Smooth muscle cell (in vitro differentiated cells): Measurements from ENCODE around the gene PPWD1. TPM values are rescaled to one million over a fixed set of nuclear protein-coding genes. Genes with fewer than 3 reads are reported as not detected.
"Not testable (repeated sequence)": the region's sequence is repeated elsewhere in the genome, so short reads cannot be mapped to it uniquely, and the experiment has no call there.

Experiments used
- DNase-seq: peaks from one replicate; lab custom pipeline; 2025; ENCODE audit not compliant: unreplicated experiment; lab: John Stamatoyannopoulos, UW
- H2AFZ ChIP-seq: fragments of 200-600 bp; sonication (generic); 2 replicates; pipeline ENCODE4 v1.6.0; 2016; ENCODE audit warnings: antibody characterized with exemption, low read depth, mild to moderate bottlenecking
- H3F3A ChIP-seq: fragments of 200-600 bp; sonication (generic); 2 replicates; pipeline ENCODE4 v1.6.0; 2017; ENCODE audit warnings: antibody characterized with exemption, low read depth
- H3K27ac ChIP-seq: fragments of 200-600 bp; sonication (generic); 2 replicates; pipeline ENCODE4 v1.5.1; 2016; ENCODE audit warnings: low read depth, mild to moderate bottlenecking
- H3K27me3 ChIP-seq: fragments of 200-600 bp; sonication (generic); 2 replicates; pipeline ENCODE4 v1.6.1; 2016; ENCODE audit warnings: low read depth, mild to moderate bottlenecking
- H3K36me3 ChIP-seq: fragments of 200-600 bp; sonication (generic); 2 replicates; pipeline ENCODE4 v1.5.1; 2016; ENCODE audit warnings: low read depth
- H3K4me1 ChIP-seq: fragments of 200-600 bp; sonication (generic); 2 replicates; pipeline ENCODE4 v1.5.1; 2016; ENCODE audit warnings: low read depth
- H3K4me2 ChIP-seq: fragments of 200-600 bp; sonication (generic); 2 replicates; pipeline ENCODE4 v1.6.0; 2016; ENCODE audit warnings: mild to moderate bottlenecking
- H3K4me3 ChIP-seq: fragments of 200-600 bp; sonication (generic); 2 replicates; pipeline ENCODE4 v1.5.1; 2016; ENCODE audit warnings: mild to moderate bottlenecking
- H3K79me2 ChIP-seq: fragments of 200-600 bp; sonication (generic); 2 replicates; pipeline ENCODE4 v1.6.0; 2016; ENCODE audit warnings: low read depth, mild to moderate bottlenecking
- H3K9ac ChIP-seq: fragments of 200-600 bp; sonication (generic); 2 replicates; pipeline ENCODE4 v1.6.0; 2016; ENCODE audit warnings: low read depth
- H3K9me3 ChIP-seq: fragments of 200-600 bp; sonication (generic); replicated peaks from 2 replicates; pipeline ENCODE4 v1.5.1; 2016; ENCODE audit warnings: low read depth
- H4K20me1 ChIP-seq: fragments of 200-600 bp; sonication (generic); 2 replicates; pipeline ENCODE4 v1.6.0; 2016; ENCODE audit warnings: low read depth
- CTCF ChIP-seq: fragments of 200-600 bp; sonication (generic); IDR thresholded peaks from 2 replicates; pipeline ENCODE4 v1.5.1; 2017; ENCODE audit warnings: borderline replicate concordance, mild to moderate bottlenecking, antibody characterized with exemption; ENCODE audit not compliant: insufficient read depth, poor library complexity, severe bottlenecking
- WGBS: methylation state at CpG from one replicate; pipeline ENCODE4 v1.1.7; 2016; ENCODE audit warnings: low lambda C conversion rate; 5-methylcytosine and 5-hydroxymethylcytosine counted together
- polyA plus RNA-seq: library from polyadenylated mRNA; unstranded; fragments of >200 nt; fragmentation: Nextera tagmentation; extraction: Ambion mirVana; gene quantifications from 2 replicates; pipeline ENCODE4 v1.2.1, GENCODE V29; 2016
- total RNA-seq: library from RNA; depleted of rRNA; stranded (reverse); fragments of >200 nt; gene quantifications from 2 replicates; pipeline ENCODE4 v1.2.3, GENCODE V29; 2014

The PPWD1 gene
- total and polyA plus RNA-seq, 2 experiments from 2014 or later = 21.5 to 56.9 TPM

- H3K4me3 ChIP-seq = no peak overlapping the region
- TF ChIP-seq CTCF = no peak
- peaks cover 37% of the 10 kb centered on the region for H3K36me3 ChIP-seq
- no peaks in the 10 kb centered on the region for H3K4me1 ChIP-seq
- 97% methylated on average over 4 of the region's 4 CpGs for WGBS
- H3F3A ChIP-seq = no peaks in the 10 kb centered on the region
- H4K20me1 ChIP-seq = peaks cover 20% of the 10 kb centered on the region
- no peak for DNase-seq
- H3K27me3 ChIP-seq = no peaks in the 10 kb centered on the region
- no peak overlapping the region for H3K4me2 ChIP-seq
- H2AFZ ChIP-seq = no peak overlapping the region
- H3K27ac ChIP-seq = peak overlapping the region; percentile 52
- no peaks in the 10 kb centered on the region for H3K9me3 ChIP-seq
- H3K79me2 ChIP-seq = peaks cover 22% of the 10 kb centered on the region
- no peak overlapping the region for H3K9ac ChIP-seq
Observed at GRCh38 chr5:65612298-65612907, 49.3 kb downstream of the PPWD1 start.

- H4K20me1 ChIP-seq = peaks cover 33% of the 10 kb centered on the region
- no peaks in the 10 kb centered on the region for H3K36me3 ChIP-seq
- no peak overlapping the region for H3K27ac ChIP-seq
- no peaks in the 10 kb centered on the region for H3F3A ChIP-seq
- no peaks in the 10 kb centered on the region for H3K27me3 ChIP-seq
- H3K4me1 ChIP-seq = peaks cover 11% of the 10 kb centered on the region
- H3K4me3 ChIP-seq = no peak overlapping the region
- peaks cover 86% of the 10 kb centered on the region for H3K79me2 ChIP-seq
- DNase-seq = no peak
- H3K9ac ChIP-seq = no peak overlapping the region
- TF ChIP-seq CTCF = no peak
- 96% methylated on average over 4 of the region's 4 CpGs for WGBS
- H3K9me3 ChIP-seq = no peaks in the 10 kb centered on the region
- H2AFZ ChIP-seq = no peak overlapping the region
- H3K4me2 ChIP-seq = no peak overlapping the region
Observed at GRCh38 chr5:65620021-65620420, 56.9 kb downstream of the PPWD1 start.

- H3K4me2 ChIP-seq, H3K27me3 ChIP-seq: not testable (repeated sequence)
- H3K4me3 ChIP-seq = peak overlapping the region; percentile 98
Observed at GRCh38 chr5:65621961-65622360, 58.9 kb downstream of the PPWD1 start.

GRCh38 chr5:65623482-65623881 lies 60.4 kb downstream of the PPWD1 start:
- H3K9me3 ChIP-seq = no peaks in the 10 kb centered on the region
- no peaks in the 10 kb centered on the region for H3F3A ChIP-seq
- WGBS = 47% methylated on average over 9 of the region's 9 CpGs
- no peak for TF ChIP-seq CTCF
- H3K4me2 ChIP-seq = peak overlapping the region; percentile 98
- peaks cover 19% of the 10 kb centered on the region for H3K4me1 ChIP-seq
- no peaks in the 10 kb centered on the region for H3K27me3 ChIP-seq
- H3K27ac ChIP-seq = peak overlapping the region; percentile 34
- peaks cover 89% of the 10 kb centered on the region for H3K79me2 ChIP-seq
- peak overlapping the region; percentile 98 for H3K4me3 ChIP-seq
- peaks cover 14% of the 10 kb centered on the region for H4K20me1 ChIP-seq
- peak overlapping the region; percentile 92 for H3K9ac ChIP-seq
- no peaks in the 10 kb centered on the region for H3K36me3 ChIP-seq
- H2AFZ ChIP-seq = peak overlapping the region; percentile 100
- no peak for DNase-seq

More at GRCh38 chr5:65621961-65622360, 58.9 kb downstream of the PPWD1 start:
- not testable (repeated sequence) for H3K36me3 ChIP-seq, DNase-seq, H3K27ac ChIP-seq, H3K9me3 ChIP-seq, H3F3A ChIP-seq, H3K9ac ChIP-seq, H2AFZ ChIP-seq
- Histone ChIP-seq H4K20me1 (peaks cover 23% of the 10 kb centered on the region), H3K79me2 (peaks cover 90% of the 10 kb centered on the region), H3K4me1 (peaks cover 19% of the 10 kb centered on the region)
- 92% methylated on average over 4 of the region's 4 CpGs for WGBS
